KMS-11 (cell line): ENCODE results near the gene RPLP1.

Experiments
- H2AFZ ChIP-seq: fragments of 200-600 bp; sonication (generic); 2 replicates; pipeline ENCODE4 v1.6.1; 2016; ENCODE audit warnings: antibody characterized with exemption, mixed run types, low read depth
- H3K27ac ChIP-seq: fragments of 200-600 bp; sonication (generic); 2 replicates; pipeline ENCODE4 v1.6.1; 2016; ENCODE audit warnings: mild to moderate bottlenecking, mixed run types
- H3K27me3 ChIP-seq: fragments of 200-600 bp; sonication (generic); 2 replicates; pipeline ENCODE4 v1.6.1; 2017; ENCODE audit warnings: mild to moderate bottlenecking, low read depth, mixed run types, moderate library complexity; ENCODE audit not compliant: insufficient read depth
- H3K36me3 ChIP-seq: fragments of 200-600 bp; sonication (generic); 2 replicates; pipeline ENCODE4 v1.6.1; 2017; ENCODE audit warnings: mild to moderate bottlenecking, mixed run types; ENCODE audit not compliant: insufficient read depth
- H3K4me1 ChIP-seq: fragments of 200-600 bp; sonication (generic); 2 replicates; pipeline ENCODE4 v1.6.1; 2016; ENCODE audit warnings: mild to moderate bottlenecking, low read depth, mixed run types; ENCODE audit not compliant: poor library complexity, severe bottlenecking
- H3K4me2 ChIP-seq: fragments of 200-600 bp; sonication (generic); 2 replicates; pipeline ENCODE4 v1.7.0; 2016; ENCODE audit warnings: mild to moderate bottlenecking, mixed run types
- H3K4me3 ChIP-seq: fragments of 200-600 bp; sonication (generic); IDR thresholded peaks from 2 replicates; pipeline ENCODE4 v1.6.1; 2017; ENCODE audit warnings: low read depth, low read length, mixed read lengths; ENCODE audit not compliant: insufficient read depth
- H3K79me2 ChIP-seq: fragments of 200-600 bp; sonication (generic); 2 replicates; pipeline ENCODE4 v1.6.1; 2016; ENCODE audit warnings: low read depth, mixed run types; ENCODE audit not compliant: insufficient read depth
- H3K9ac ChIP-seq: fragments of 200-600 bp; sonication (generic); 2 replicates; pipeline ENCODE4 v1.6.1; 2016; ENCODE audit warnings: mild to moderate bottlenecking, mixed run types
- H4K20me1 ChIP-seq: fragments of 200-600 bp; sonication (generic); 2 replicates; pipeline ENCODE4 v1.6.1; 2016; ENCODE audit warnings: mild to moderate bottlenecking, mixed run types; ENCODE audit not compliant: insufficient read depth
- CTCF ChIP-seq: fragments of 200-600 bp; sonication (generic); conservative IDR thresholded peaks from 2 replicates; pipeline ENCODE4 v1.6.1; 2017; ENCODE audit warnings: low read depth, mild to moderate bottlenecking, antibody characterized with exemption, low read length, moderate library complexity, mixed read lengths

RPLP1 gene

GRCh38 chr15:69486481-69487110 lies 34.0 kb downstream of the RPLP1 start:
- Histone ChIP-seq H3K4me2 (no peak overlapping the region), H3K27me3 (no peaks in the 10 kb centered on the region), H3K36me3 (no peaks in the 10 kb centered on the region), H4K20me1 (no peaks in the 10 kb centered on the region), H3K79me2 (no peaks in the 10 kb centered on the region), H3K9ac (no peak overlapping the region), H3K4me1 (no peaks in the 10 kb centered on the region), H2AFZ (no peak overlapping the region), H3K4me3 (no peak overlapping the region), H3K27ac (no peak overlapping the region)
- TF ChIP-seq CTCF = no peak

DNA sequence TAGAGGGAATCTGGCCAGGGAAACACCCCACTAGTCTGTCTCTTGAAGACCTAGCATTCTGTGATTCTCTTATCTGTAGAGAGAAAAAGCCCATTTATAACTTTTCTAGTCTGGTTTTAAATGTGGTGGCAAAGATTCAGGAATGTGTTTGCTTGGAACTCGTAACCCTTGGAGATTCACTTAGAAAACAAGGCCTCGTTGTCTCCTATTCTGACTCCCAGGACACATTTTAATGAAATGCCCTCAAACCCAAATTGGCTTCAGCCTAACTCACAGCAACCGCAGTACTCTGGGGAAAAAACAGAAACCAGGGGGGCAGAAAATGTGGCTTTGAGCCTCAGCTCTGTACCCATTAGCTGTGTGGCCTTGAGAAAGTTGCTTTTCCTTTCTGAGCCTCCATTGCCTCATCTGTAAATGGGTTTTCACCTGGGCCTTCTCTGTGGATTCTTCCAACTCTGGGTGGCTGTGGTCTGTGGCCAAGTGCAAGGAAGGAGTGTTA lies 36.5 kb downstream of the RPLP1 start:
- Histone ChIP-seq H3K79me2 (no peaks in the 10 kb centered on the region), H3K4me2 (no peak overlapping the region), H3K4me3 (no peak overlapping the region), H3K9ac (no peak overlapping the region), H4K20me1 (no peaks in the 10 kb centered on the region), H3K27ac (no peak overlapping the region), H3K36me3 (no peaks in the 10 kb centered on the region), H3K27me3 (no peaks in the 10 kb centered on the region), H2AFZ (no peak overlapping the region), H3K4me1 (no peaks in the 10 kb centered on the region)
- TF ChIP-seq CTCF = no peak

DNA sequence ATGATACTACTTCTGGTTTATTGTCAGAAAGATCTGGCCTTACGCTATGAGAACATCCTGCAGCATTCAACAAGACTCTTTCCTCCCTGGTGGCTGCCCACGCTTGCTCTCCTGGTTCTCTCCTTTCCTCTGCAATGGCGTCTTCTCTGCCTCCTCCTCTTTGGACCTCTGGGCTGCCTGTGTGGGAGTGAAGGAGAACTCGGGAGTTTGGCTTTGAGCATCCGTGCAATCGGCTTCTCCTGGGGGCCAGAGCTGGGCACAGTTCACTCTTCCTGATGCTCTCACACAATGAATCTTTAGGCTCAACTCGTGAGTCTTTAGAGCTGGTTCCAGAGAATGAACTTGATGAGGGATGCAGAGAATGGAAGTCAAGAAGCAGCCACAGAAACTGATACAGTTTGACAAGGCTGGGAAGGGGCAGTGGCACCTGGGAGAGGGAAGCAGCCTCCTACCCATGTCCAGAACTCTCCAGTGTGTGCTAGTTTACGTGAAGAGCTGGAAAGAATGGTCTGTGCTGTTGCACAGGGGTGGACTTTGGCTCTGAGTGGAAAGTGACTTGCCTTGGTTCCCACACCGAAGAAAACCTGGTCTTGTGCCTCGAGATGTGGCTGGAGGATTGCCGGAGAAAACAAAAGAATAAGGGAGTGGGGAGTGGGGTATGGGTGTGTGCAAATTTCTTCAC lies 37.9 kb downstream of the RPLP1 start:
- Histone ChIP-seq H3K27me3 (no peaks in the 10 kb centered on the region), H2AFZ (no peak overlapping the region), H3K4me2 (no peak overlapping the region), H3K9ac (no peak overlapping the region), H3K4me1 (no peaks in the 10 kb centered on the region), H3K4me3 (no peak overlapping the region), H3K27ac (no peak overlapping the region), H4K20me1 (no peaks in the 10 kb centered on the region), H3K79me2 (no peaks in the 10 kb centered on the region), H3K36me3 (no peaks in the 10 kb centered on the region)
- no peak for TF ChIP-seq CTCF

DNA sequence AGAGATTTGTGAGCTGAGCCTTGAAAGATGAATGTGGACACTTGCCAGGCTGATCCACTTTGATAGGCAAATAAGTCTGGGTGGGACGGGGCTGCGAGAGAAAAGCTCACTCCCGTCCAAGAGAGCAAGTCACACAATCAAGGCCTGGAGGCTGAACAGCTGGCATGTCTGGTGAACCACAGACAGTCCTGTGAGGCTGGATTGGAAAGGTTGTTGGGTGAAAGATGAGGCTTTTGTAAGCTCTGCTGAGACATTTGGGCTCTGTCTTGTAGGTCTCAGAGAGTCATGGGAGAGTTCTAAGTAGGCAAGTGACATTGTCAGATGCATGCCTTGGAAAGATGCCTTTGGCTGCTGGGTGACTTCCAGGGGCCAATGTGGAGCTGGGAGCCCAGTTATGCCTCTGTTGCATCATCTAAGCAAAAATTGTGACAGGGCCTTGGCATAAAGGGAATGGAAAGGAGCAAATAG lies 38.5 kb downstream of the RPLP1 start:
- no peak for TF ChIP-seq CTCF
- H3K4me2 ChIP-seq = no peak overlapping the region
- H4K20me1 ChIP-seq = no peaks in the 10 kb centered on the region
- H3K4me1 ChIP-seq = no peaks in the 10 kb centered on the region
- H3K27me3 ChIP-seq = no peaks in the 10 kb centered on the region
- H3K4me3 ChIP-seq = no peak overlapping the region
- no peak overlapping the region for H3K27ac ChIP-seq
- H3K36me3 ChIP-seq = no peaks in the 10 kb centered on the region
- H3K79me2 ChIP-seq = no peaks in the 10 kb centered on the region
- H3K9ac ChIP-seq = no peak overlapping the region
- H2AFZ ChIP-seq = no peak overlapping the region
